B cell (primary cell): ENCODE measurements around the gene ISLR.

Experiments used
- CTCF ChIP-seq: fragments of 200-600 bp; IDR thresholded peaks from one replicate; pipeline ENCODE4 v1.8.0; 2022; ENCODE audit warnings: antibody characterized with exemption, mild to moderate bottlenecking
- EZH2 ChIP-seq: IDR thresholded peaks from 2 replicates; pipeline ENCODE4 v1.6.1; 2012; ENCODE audit warnings: borderline replicate concordance, low read depth, mild to moderate bottlenecking, moderate library complexity, low read length; ENCODE audit not compliant: insufficient read depth, poor library complexity, severe bottlenecking

GRCh38 chr15:74171965-74172541, 1.5 kb upstream of the ISLR start:
- TF ChIP-seq CTCF (no peak), EZH2 (no peak)
